Vagina (tissue), 2 donors: ENCODE data around the gene FAR1. TPM values are rescaled to one million over a fixed set of nuclear protein-coding genes. Genes with fewer than 3 reads are reported as not detected.

Experiments used
- DNase-seq, 2 donors: peaks; one replicate each; pipeline ENCODE4 v3.0.0-alpha.2; 2017; ENCODE audit errors: extremely low spot score in 2 of 2
- H3K27ac ChIP-seq: fragments of 200-600 bp; sonication (generic); one replicate; pipeline ENCODE4 v1.5.1; 2019
- H3K27me3 ChIP-seq: fragments of 200-600 bp; sonication (generic); one replicate; pipeline ENCODE4 v1.5.1; 2019
- H3K36me3 ChIP-seq, 2 donors: fragments of 200-600 bp; sonication (generic); one replicate each; pipeline ENCODE4 v1.5.1; 2017 to 2019
- H3K4me1 ChIP-seq: fragments of 200-600 bp; sonication (generic); one replicate; pipeline ENCODE4 v1.5.1; 2019
- H3K4me3 ChIP-seq, 2 donors: fragments of 200-600 bp; sonication (generic); 1 replicate in 1 of 2; 2 replicates in 1 of 2; pipeline ENCODE4 v1.5.1; 2016 to 2019
- H3K9me3 ChIP-seq: fragments of 200-600 bp; sonication (generic); one replicate; pipeline ENCODE4 v1.5.1; 2019
- POLR2A ChIP-seq, 2 donors: fragments of 450-650 bp; IDR thresholded peaks; one replicate each; pipeline ENCODE4 v1.6.1; 2017; ENCODE audit warnings: antibody characterized with exemption in 2 of 2, mild to moderate bottlenecking in 2 of 2, moderate library complexity in 2 of 2
- POLR2AphosphoS5 ChIP-seq, 2 donors: sonication (generic); formaldehyde crosslinking; IDR thresholded peaks; one replicate each; pipeline ENCODE4 v1.9.0; 2017; ENCODE audit warnings: antibody characterized with exemption in 2 of 2, mild to moderate bottlenecking in 2 of 2, low read depth in 1 of 2; ENCODE audit not compliant: insufficient read depth in 1 of 2
- intact Hi-C: fragments of 100-400 bp; cut with DNase I; formaldehyde crosslinking; loops from one replicate; pipeline ENCODE4 v1.15.1; 2023
- total RNA-seq: library from RNA; depleted of rRNA; stranded (reverse); fragments of >200 nt; gene quantifications from one replicate; pipeline ENCODE4 v1.2.3, GENCODE V29; 2016
- TF ChIP-seq, protein P1 (sequence below), 3 experiments: fragments of 450-650 bp in 2 of 3; fragments of 200-600 bp in 1 of 3; sonication (generic) in 1 of 3; IDR thresholded peaks; one replicate each; pipeline ENCODE4 v1.5.1; 2017 to 2019; ENCODE audit warnings: antibody characterized with exemption in 3 of 3, mild to moderate bottlenecking in 2 of 3, moderate library complexity in 2 of 3

FAR1 gene
- total RNA-seq, 1 donor from 2014 or later, result 77.6 TPM

DNA sequence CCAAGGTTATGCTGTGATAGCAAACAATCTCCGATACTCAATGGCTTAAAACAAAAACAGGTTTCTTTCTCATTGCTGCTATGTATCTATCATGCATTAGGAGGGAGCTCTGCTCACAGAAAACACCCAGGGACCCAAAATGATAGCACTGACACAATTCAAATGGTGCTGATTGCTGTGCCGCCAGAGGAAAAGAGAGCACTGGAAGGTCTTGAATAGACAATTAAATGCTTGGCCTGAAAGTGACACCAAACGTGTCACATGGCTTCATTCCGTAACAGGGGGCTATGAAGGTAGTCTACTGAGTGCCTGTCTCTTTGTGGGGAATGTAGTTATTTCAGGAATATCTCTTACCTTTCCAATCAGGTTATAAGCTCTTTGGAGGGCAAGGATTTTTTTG, 94.2 kb downstream of the FAR1 start:
- intact Hi-C loops, result no loop called here
- Histone ChIP-seq H3K9me3 (no peaks in the 10 kb centered on the region), H3K4me3 (no peak overlapping the region), H3K27ac (no peak overlapping the region), H3K36me3 (no peaks in the 10 kb centered on the region), H3K4me1 (no peaks in the 10 kb centered on the region), H3K27me3 (no peaks in the 10 kb centered on the region)
- TF ChIP-seq, protein P1, sequence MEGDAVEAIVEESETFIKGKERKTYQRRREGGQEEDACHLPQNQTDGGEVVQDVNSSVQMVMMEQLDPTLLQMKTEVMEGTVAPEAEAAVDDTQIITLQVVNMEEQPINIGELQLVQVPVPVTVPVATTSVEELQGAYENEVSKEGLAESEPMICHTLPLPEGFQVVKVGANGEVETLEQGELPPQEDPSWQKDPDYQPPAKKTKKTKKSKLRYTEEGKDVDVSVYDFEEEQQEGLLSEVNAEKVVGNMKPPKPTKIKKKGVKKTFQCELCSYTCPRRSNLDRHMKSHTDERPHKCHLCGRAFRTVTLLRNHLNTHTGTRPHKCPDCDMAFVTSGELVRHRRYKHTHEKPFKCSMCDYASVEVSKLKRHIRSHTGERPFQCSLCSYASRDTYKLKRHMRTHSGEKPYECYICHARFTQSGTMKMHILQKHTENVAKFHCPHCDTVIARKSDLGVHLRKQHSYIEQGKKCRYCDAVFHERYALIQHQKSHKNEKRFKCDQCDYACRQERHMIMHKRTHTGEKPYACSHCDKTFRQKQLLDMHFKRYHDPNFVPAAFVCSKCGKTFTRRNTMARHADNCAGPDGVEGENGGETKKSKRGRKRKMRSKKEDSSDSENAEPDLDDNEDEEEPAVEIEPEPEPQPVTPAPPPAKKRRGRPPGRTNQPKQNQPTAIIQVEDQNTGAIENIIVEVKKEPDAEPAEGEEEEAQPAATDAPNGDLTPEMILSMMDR (IDR thresholded peaks at IDR 0.05), result no peak
- TF ChIP-seq POLR2A (IDR thresholded peaks at IDR 0.05) (no peak), POLR2AphosphoS5 (IDR thresholded peaks at IDR 0.05; ENCODE audit: insufficient read depth in 1 of 2, low read depth in 1 of 2) (no peak)
- no peak for DNase-seq

DNA sequence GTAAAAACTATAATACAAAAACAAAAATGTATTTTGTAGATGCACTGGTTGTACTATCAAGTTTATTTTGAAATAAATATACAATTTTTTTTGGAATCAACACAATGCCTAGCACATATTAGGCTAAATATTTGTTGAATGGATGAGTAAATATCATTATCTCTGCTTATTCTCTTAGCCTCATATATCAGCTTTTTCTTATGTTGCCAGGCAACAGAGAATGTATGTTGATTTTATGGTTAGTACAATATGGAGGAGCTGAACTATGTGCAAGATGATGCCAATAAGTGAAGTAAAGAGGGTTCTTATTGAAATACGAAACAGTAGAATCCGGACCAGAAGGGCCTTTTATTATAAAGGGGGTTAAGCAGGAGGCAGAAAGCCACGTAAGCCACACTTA, 94.9 kb downstream of the FAR1 start:
- no peaks in the 10 kb centered on the region for H3K9me3 ChIP-seq
- TF ChIP-seq, protein P1 (IDR thresholded peaks at IDR 0.05), result no peak
- TF ChIP-seq POLR2A (IDR thresholded peaks at IDR 0.05) (no peak), POLR2AphosphoS5 (IDR thresholded peaks at IDR 0.05; ENCODE audit: insufficient read depth in 1 of 2, low read depth in 1 of 2) (no peak)
- intact Hi-C loops, result no loop called here
- no peak overlapping the region for H3K27ac ChIP-seq
- no peak for DNase-seq
- no peaks in the 10 kb centered on the region for H3K36me3 ChIP-seq
- H3K4me1 ChIP-seq, result no peaks in the 10 kb centered on the region
- H3K4me3 ChIP-seq, result no peak overlapping the region
- H3K27me3 ChIP-seq, result no peaks in the 10 kb centered on the region

- intact Hi-C loops, result no loop called here
Observed at GRCh38 chr11:13765886-13766285, 97.4 kb downstream of the FAR1 start.

GRCh38 chr11:13767471-13767870, 99.0 kb downstream of the FAR1 start:
- Histone ChIP-seq H3K27ac (no peak overlapping the region), H3K9me3 (no peaks in the 10 kb centered on the region), H3K27me3 (no peaks in the 10 kb centered on the region), H3K4me3 (no peak overlapping the region), H3K4me1 (no peaks in the 10 kb centered on the region), H3K36me3 (no peaks in the 10 kb centered on the region)
- no peak for TF ChIP-seq POLR2AphosphoS5 (IDR thresholded peaks at IDR 0.05; ENCODE audit: insufficient read depth in 1 of 2, low read depth in 1 of 2)
- intact Hi-C loops, result no loop called here
- DNase-seq, result no peak

More at GRCh38 chr11:13765886-13766285, 97.4 kb downstream of the FAR1 start:
- Histone ChIP-seq H3K9me3 (no peaks in the 10 kb centered on the region), H3K4me1 (no peaks in the 10 kb centered on the region), H3K27ac (no peak overlapping the region), H3K4me3 (no peak overlapping the region), H3K36me3 (no peaks in the 10 kb centered on the region), H3K27me3 (no peaks in the 10 kb centered on the region)
- no peak for DNase-seq
- TF ChIP-seq POLR2A (IDR thresholded peaks at IDR 0.05) (no peak), POLR2AphosphoS5 (IDR thresholded peaks at IDR 0.05; ENCODE audit: insufficient read depth in 1 of 2, low read depth in 1 of 2) (no peak)
- TF ChIP-seq, protein P1 (IDR thresholded peaks at IDR 0.05), result no peak

DNA sequence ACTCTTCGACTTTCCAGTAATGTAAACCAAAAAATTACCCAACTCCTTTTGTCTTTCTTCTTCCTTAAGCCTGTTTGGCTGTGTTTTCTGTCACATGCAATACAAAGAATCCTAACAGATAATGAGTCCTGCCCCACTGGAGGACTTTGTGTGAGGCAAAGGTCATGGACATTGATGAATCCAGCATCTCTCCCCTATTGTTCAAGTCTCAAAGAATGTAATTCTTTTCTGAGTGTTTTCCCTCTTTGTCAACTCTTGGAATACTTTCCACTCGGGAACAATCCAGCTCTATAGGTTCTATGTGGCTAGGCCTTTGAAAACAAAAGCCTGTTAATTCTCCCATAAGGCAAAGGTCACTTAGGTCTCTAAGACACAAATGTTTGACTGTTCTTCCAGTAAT, 100.7 kb downstream of the FAR1 start:
- no peak overlapping the region for H3K27ac ChIP-seq
- H3K4me1 ChIP-seq, result no peaks in the 10 kb centered on the region
- no peak for TF ChIP-seq POLR2AphosphoS5 (IDR thresholded peaks at IDR 0.05; ENCODE audit: insufficient read depth in 1 of 2, low read depth in 1 of 2)
- TF ChIP-seq POLR2A (IDR thresholded peaks at IDR 0.05), result no peak
- TF ChIP-seq, protein P1 (IDR thresholded peaks at IDR 0.05), result no peak
- no peaks in the 10 kb centered on the region for H3K27me3 ChIP-seq
- H3K9me3 ChIP-seq, result no peaks in the 10 kb centered on the region
- no peaks in the 10 kb centered on the region for H3K36me3 ChIP-seq
- DNase-seq, result no peak
- intact Hi-C loops, result no loop called here
- no peak overlapping the region for H3K4me3 ChIP-seq
